ENCODE measurements around the gene MSI2. TPM values are rescaled to one million over a fixed set of nuclear protein-coding genes. Genes with fewer than 3 reads are reported as not detected.
A peak's percentile ranks its signal among the peaks of the same experiment; 100 is the strongest.

MSI2 gene
- total RNA-seq, 2 donors from 2014 or later: 54.1 to 74.8 TPM

GRCh38 chr17:57528058-57528451, 271.7 kb downstream of the MSI2 start:
- no peak for ATAC-seq
- Mint-ChIP-seq H3K27ac (no peak overlapping the region), H3K36me3 (no peaks in the 10 kb centered on the region), H3K9me3 (no peaks in the 10 kb centered on the region)
- DNase-seq (ENCODE audit: low spot score in 2 of 2): no peak

GRCh38 chr17:57530026-57530425, 273.7 kb downstream of the MSI2 start:
- no peaks in the 10 kb centered on the region for H3K9me3 Mint-ChIP-seq
- no peaks in the 10 kb centered on the region for H3K36me3 Mint-ChIP-seq
- DNase-seq (ENCODE audit: low spot score in 2 of 2) (no peak), ATAC-seq (no peak)
- H3K27ac Mint-ChIP-seq: no peak overlapping the region

- peak overlapping the region in 1 of 2 donors; percentile 51 for H3K27ac Mint-ChIP-seq
- no peak for ATAC-seq
Measured at GRCh38 chr17:57530508-57530907, 274.2 kb downstream of the MSI2 start.

GRCh38 chr17:57531078-57531477, 274.8 kb downstream of the MSI2 start:
- Mint-ChIP-seq H3K9me3 (no peaks in the 10 kb centered on the region), H3K27ac (peak overlapping the region in 1 of 2 donors; percentile 51), H3K36me3 (no peaks in the 10 kb centered on the region)
- DNase-seq (ENCODE audit: low spot score in 2 of 2) (no peak), ATAC-seq (no peak)

More at GRCh38 chr17:57530508-57530907, 274.2 kb downstream of the MSI2 start:
- no peaks in the 10 kb centered on the region for H3K36me3 Mint-ChIP-seq
- no peak for DNase-seq (ENCODE audit: low spot score in 2 of 2)
- no peaks in the 10 kb centered on the region for H3K9me3 Mint-ChIP-seq

GRCh38 chr17:57531648-57532504, 275.6 kb downstream of the MSI2 start:
- no peaks in the 10 kb centered on the region for H3K9me3 Mint-ChIP-seq
- no peak for ATAC-seq

GRCh38 chr17:57532556-57532955, 276.2 kb downstream of the MSI2 start:
- peak overlapping the region; percentile 51 to 55 for H3K27ac Mint-ChIP-seq
- ATAC-seq (no peak), DNase-seq (ENCODE audit: low spot score in 2 of 2) (no peak)
- no peaks in the 10 kb centered on the region for H3K36me3 Mint-ChIP-seq
- H3K9me3 Mint-ChIP-seq: no peaks in the 10 kb centered on the region

More at GRCh38 chr17:57531648-57532504, 275.6 kb downstream of the MSI2 start:
- Mint-ChIP-seq H3K27ac (peak overlapping the region; percentile 51 to 57), H3K36me3 (no peaks in the 10 kb centered on the region)
- no peak for DNase-seq (ENCODE audit: low spot score in 2 of 2)

- Mint-ChIP-seq H3K27ac (peak overlapping the region; percentile 22 to 59), H3K9me3 (no peaks in the 10 kb centered on the region)
- no peak for ATAC-seq
Measured at GRCh38 chr17:57532966-57533365, 276.6 kb downstream of the MSI2 start.

GRCh38 chr17:57533684-57534305, 277.5 kb downstream of the MSI2 start:
- ATAC-seq (no peak), DNase-seq (ENCODE audit: low spot score in 2 of 2) (no peak)
- Mint-ChIP-seq H3K27ac (peak overlapping the region in 1 of 2 donors; percentile 59), H3K36me3 (no peaks in the 10 kb centered on the region), H3K9me3 (no peaks in the 10 kb centered on the region)

More at GRCh38 chr17:57532966-57533365, 276.6 kb downstream of the MSI2 start:
- no peaks in the 10 kb centered on the region for H3K36me3 Mint-ChIP-seq
- DNase-seq (ENCODE audit: low spot score in 2 of 2): no peak

GRCh38 chr17:57534863-57535248, 278.5 kb downstream of the MSI2 start:
- Mint-ChIP-seq H3K9me3 (no peaks in the 10 kb centered on the region), H3K36me3 (no peaks in the 10 kb centered on the region), H3K27ac (peak overlapping the region; percentile 65 to 91)
- ATAC-seq (no peak), DNase-seq (ENCODE audit: low spot score in 2 of 2) (no peak)

- Mint-ChIP-seq H3K27ac (peak overlapping the region; percentile 65 to 91), H3K9me3 (no peaks in the 10 kb centered on the region), H3K36me3 (no peaks in the 10 kb centered on the region)
- DNase-seq (ENCODE audit: low spot score in 2 of 2) (no peak), ATAC-seq (no peak)
Measured at GRCh38 chr17:57535249-57535966, 279.1 kb downstream of the MSI2 start.

GRCh38 chr17:57536289-57536688, 280.0 kb downstream of the MSI2 start:
- H3K36me3 Mint-ChIP-seq: no peaks in the 10 kb centered on the region
- ATAC-seq: no peak
- no peaks in the 10 kb centered on the region for H3K9me3 Mint-ChIP-seq
- no peak for DNase-seq (ENCODE audit: low spot score in 2 of 2)
- no peak overlapping the region for H3K27ac Mint-ChIP-seq

GRCh38 chr17:57536789-57537523, 280.6 kb downstream of the MSI2 start:
- ATAC-seq (no peak), DNase-seq (ENCODE audit: low spot score in 2 of 2) (no peak)
- Mint-ChIP-seq H3K9me3 (no peaks in the 10 kb centered on the region), H3K27ac (peak overlapping the region in 1 of 2 donors; percentile 63), H3K36me3 (no peaks in the 10 kb centered on the region)

GRCh38 chr17:57537524-57538410, 281.4 kb downstream of the MSI2 start:
- DNase-seq (ENCODE audit: low spot score in 2 of 2) (no peak), ATAC-seq (peak; percentile 35 to 58)
- H3K36me3 Mint-ChIP-seq: no peaks in the 10 kb centered on the region
- peak overlapping the region; percentile 55 to 63 for H3K27ac Mint-ChIP-seq
- H3K9me3 Mint-ChIP-seq: no peaks in the 10 kb centered on the region

- ATAC-seq (no peak), DNase-seq (ENCODE audit: low spot score in 2 of 2) (no peak)
- Mint-ChIP-seq H3K27ac (no peak overlapping the region), H3K9me3 (no peaks in the 10 kb centered on the region), H3K36me3 (no peaks in the 10 kb centered on the region)
Measured at GRCh38 chr17:57538736-57539456, 282.6 kb downstream of the MSI2 start.
